Hepatocyte (in vitro differentiated cells): Measurements from ENCODE around the gene PCBP3.

ENCODE experiments used
- CTCF ChIP-seq: fragments of 200-600 bp; sonication (generic); IDR thresholded peaks from 2 replicates; pipeline ENCODE4 v1.5.1; 2016; ENCODE audit warnings: antibody characterized with exemption, mild to moderate bottlenecking; ENCODE audit not compliant: poor library complexity
- EZH2 ChIP-seq: fragments of 200-600 bp; sonication (generic); IDR thresholded peaks from 2 replicates; pipeline ENCODE4 v1.6.1; 2016; ENCODE audit warnings: antibody characterized with exemption, mild to moderate bottlenecking, borderline replicate concordance
- EZH2phosphoT487 ChIP-seq: fragments of 200-600 bp; sonication (generic); IDR thresholded peaks from one replicate; pipeline ENCODE4 v1.6.1; 2018; ENCODE audit warnings: antibody characterized with exemption, mild to moderate bottlenecking, low read depth, moderate library complexity; ENCODE audit not compliant: unreplicated experiment, severe bottlenecking

DNA sequence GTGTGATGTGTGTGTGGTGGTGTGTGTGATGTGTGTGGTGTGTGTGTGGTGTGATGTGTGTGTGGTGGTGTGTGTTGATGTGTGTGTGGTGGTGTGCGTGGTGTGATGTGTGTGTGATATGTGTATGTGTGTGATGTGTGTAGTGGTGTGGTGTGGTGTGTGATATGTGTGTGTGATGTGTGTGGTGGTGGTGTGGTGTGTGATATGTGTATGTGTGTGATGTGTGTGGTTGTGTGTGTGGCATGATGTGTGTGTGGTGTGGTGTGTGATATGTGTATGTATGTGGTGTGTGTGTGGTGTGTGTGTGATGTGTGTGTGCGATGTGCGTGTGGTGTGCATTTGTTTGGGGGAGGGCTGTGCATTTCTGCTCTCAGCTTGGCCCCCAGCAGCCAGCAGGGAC, 7.1 kb upstream of the PCBP3 start:
- no peak for TF ChIP-seq CTCF
- TF ChIP-seq EZH2, result no peak
- no peak for TF ChIP-seq EZH2phosphoT487
